Fibroblast of villous mesenchyme (primary cell): ENCODE measurements around the gene TPPP. TPM values are rescaled to one million over a fixed set of nuclear protein-coding genes. Genes with fewer than 3 reads are reported as not detected.

ENCODE experiments used
- DNase-seq: peaks from one replicate; pipeline ENCODE4 v3.0.0-alpha.2; 2010; ENCODE audit warnings: low read depth
- H3K4me3 ChIP-seq: 2 replicates; pipeline ENCODE4 v1.5.1; 2011; ENCODE audit warnings: low read depth, mild to moderate bottlenecking, low read length
- total RNA-seq: library from RNA; depleted of rRNA; stranded (reverse); fragments of >200 nt; gene quantifications from 2 replicates; pipeline ENCODE4 v1.2.3, GENCODE V29; 2012
- TF ChIP-seq, protein P1 (sequence below): IDR thresholded peaks from 2 replicates; pipeline ENCODE4 v1.5.1; 2012; ENCODE audit warnings: low read depth, mild to moderate bottlenecking, low read length; ENCODE audit not compliant: insufficient read depth

The TPPP gene
- total RNA-seq, 1 donor = under 0.01 TPM

DNA sequence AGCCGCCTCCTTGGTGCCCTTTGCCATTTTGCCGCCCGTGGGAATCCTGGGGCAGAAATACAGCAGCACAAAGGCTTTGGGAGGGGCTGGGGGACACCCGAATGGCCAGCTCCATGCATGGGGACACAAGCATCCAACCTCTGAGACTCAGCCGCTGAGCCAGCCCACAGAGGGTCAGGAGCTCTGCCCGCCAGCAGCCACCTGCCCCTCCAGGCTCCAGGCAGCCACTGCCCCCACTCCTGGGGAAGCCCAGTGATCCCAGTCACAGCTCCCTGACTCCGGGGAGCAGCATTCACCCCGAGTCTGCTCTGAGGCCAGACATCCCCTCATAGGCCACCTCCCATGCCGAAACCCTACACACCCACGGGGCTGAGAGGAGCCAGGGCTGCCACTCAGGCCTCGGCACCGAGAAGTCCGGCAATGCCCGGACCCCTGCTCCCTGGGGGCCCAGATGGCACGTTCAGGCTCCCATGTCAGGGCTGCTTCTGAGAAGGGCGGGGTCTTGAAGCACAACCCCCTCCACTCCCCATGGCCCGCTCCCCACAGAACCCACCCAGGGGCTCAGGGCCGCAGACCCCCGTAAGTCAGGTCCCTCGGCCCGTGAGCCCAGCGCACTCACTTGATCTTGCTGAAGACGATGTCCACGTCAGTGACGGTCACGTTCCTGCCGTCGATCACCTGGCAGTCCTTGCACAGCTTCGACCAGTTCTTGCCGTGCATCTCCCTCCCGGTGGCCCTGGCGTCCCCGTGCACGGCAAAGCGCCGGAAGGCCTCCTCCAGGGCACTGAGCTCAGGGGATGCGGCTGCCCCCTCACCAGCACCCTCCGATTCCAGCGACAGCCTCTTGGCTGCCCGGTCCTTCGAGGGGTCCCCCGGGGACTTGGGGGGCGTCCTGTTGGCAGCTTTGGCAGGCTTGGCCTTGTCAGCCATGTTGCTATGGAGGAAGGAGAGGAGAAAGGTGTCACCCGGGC is 15.7 kb downstream of the TPPP start:
- no peak for DNase-seq
- TF ChIP-seq, protein P1, sequence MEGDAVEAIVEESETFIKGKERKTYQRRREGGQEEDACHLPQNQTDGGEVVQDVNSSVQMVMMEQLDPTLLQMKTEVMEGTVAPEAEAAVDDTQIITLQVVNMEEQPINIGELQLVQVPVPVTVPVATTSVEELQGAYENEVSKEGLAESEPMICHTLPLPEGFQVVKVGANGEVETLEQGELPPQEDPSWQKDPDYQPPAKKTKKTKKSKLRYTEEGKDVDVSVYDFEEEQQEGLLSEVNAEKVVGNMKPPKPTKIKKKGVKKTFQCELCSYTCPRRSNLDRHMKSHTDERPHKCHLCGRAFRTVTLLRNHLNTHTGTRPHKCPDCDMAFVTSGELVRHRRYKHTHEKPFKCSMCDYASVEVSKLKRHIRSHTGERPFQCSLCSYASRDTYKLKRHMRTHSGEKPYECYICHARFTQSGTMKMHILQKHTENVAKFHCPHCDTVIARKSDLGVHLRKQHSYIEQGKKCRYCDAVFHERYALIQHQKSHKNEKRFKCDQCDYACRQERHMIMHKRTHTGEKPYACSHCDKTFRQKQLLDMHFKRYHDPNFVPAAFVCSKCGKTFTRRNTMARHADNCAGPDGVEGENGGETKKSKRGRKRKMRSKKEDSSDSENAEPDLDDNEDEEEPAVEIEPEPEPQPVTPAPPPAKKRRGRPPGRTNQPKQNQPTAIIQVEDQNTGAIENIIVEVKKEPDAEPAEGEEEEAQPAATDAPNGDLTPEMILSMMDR = no peak
- no peak overlapping the region for H3K4me3 ChIP-seq

DNA sequence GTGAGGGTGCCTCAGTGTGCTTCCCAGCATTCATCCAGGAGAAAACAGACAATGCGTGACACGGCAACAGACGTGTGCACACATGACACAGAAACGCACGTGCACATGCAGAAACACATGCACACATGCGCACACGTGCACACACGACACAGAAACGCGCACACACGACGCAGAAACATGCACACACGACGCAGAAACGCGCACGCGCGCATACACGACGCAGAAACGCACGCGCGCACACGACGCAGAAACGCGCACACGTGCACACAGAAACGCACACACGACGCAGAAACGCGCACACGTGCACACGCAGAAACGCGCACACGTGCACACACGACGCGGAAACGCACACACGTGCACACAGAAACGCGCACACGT is 16.5 kb downstream of the TPPP start:
- DNase-seq = no peak
- no peak overlapping the region for H3K4me3 ChIP-seq
- TF ChIP-seq, protein P1 = no peak

DNA sequence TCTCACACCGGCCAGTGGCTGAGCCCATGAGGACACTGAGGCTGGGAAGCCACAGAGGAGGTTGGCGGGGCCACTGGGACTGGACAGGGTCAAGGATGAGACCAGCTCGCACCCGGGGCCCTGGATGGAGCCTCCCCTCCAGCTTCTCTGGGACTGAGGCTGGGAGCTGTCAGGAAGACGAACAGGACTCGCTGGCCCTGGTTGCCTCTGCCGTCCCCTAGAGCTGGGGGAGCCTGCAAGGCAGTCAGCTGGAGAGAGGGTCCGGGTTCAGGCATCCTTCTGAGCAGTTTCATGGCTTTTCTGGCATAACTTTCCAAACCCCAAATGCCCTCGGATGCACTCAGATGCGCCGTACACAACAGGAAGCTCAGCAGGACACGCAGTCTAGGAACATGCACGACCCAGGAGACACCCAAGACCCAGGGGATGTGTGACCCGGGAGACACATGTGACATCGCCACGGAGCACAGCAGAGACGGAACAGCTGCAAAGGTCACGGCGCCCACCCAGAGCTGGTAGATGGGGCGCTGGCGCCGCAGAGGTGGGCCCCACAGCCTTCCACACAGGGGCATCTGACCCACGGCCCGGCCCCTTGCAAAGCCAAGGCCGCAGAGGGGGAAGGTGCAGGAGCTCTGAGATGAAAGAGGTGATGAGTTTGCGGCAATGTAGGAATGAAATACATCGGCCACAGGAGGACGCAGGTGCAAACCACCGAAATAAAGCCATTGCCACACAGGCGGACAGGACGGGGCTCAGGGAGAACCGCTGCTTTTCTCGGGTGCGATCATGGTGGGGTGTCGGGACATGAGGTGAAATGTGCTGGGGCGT is 17.1 kb downstream of the TPPP start:
- DNase-seq = no peak
- TF ChIP-seq, protein P1 = no peak
- H3K4me3 ChIP-seq = no peak overlapping the region

DNA sequence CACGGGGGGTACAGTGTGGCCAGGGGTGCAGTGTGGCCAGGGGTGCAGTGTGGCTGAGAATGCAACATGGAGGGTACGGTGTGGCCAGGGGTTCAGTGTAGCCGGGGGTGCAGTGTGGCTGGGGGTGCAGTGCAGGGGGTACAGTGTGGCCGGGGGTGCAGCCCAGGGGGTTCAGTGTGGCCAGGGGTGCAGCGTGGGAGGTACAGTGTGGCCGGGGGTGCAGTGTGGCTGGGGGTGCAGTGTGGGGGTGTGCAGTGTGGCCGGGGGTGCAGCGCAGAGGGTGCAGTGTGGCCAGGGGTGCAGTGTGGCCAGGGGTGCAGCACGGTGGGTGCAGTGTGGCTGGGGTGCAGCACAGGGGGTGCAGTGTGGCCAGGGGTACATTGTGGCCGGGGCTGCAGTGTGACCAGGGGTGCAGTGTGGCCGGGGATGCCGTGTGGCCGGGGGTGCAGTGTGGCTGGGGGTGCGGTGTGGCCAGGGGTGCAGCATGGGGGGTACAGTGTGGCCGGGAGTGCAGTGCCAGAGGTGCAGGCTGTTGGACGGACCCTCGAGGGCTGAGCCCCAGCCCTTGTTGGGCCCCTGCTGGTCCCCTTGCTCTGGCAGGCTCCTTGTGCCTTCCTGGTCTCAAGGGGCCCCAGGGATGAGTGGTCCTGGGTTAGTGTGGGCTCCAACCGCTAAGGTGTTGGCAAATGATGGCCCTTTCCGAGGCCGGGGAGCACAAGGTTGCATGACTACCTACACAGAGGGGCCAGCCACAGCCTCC is 17.9 kb downstream of the TPPP start:
- no peak overlapping the region for H3K4me3 ChIP-seq
- no peak for DNase-seq
- TF ChIP-seq, protein P1 = no peak

DNA sequence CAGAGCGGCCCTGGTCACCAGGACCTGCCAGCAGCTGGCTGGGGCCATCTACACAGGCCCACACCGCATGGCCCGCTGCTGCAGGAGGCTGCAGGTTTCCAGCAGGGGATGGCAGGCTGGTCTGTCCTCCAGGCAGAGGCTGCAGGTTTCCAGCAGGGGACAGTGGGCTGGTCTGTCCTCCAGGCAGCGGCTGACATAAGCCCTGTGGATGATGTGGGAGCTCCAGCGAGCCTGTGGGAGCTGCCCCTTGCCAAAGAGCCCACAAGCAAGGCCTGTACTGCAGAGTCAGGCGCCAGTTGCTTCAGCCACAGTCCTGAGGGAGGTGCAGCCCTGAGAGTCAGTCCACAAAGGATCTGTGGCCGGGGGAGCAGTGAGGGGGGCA is 18.5 kb downstream of the TPPP start:
- no peak for DNase-seq
- no peak overlapping the region for H3K4me3 ChIP-seq
- TF ChIP-seq, protein P1 = no peak

DNA sequence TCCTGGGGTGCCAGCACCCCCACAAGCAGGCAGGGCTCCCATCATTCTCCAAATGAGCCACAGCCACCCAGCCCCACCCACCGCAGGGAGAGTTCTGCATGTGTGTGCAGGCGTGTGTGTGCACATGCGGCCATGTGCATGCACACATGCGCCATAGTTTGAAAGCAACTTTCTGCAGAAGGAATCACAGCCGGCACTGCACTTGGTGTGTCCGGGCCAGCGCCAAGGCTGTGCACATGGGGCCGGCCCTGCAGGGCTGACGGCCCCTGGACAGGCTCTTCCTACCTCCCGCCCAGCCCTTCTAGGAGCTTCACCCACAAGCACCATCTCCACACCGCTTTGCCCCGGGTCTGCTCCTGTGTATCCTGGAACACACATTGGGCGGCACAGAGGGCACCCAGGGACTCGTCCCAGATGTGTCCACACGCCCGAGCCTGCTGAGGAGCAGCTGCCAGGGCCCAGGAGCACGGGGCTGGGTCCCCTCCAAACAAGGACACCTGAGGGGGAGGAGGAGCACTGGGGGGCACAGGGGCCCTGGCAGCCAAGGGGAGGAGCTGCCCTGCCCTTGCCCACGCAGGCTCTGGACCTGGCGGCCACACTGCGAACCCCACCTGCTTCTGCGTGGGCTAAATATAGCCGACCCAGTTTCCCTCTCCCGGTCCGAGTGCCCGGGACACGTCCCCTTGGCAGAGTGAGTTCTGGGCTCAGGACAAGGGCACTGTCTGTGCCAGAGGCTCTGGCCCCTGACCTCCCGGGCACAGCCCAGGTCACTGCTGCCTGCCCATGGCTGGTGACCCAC is 19.1 kb downstream of the TPPP start:
- H3K4me3 ChIP-seq = no peak overlapping the region
- TF ChIP-seq, protein P1 = no peak
- DNase-seq = no peak
